ENCODE data around the gene PHACTR1. TPM values are rescaled to one million over a fixed set of nuclear protein-coding genes. Genes with fewer than 3 reads are reported as not detected.

The PHACTR1 gene
- polyA plus RNA-seq, 3 donors: 6.1 to 26.9 (median 7.6) TPM

GRCh38 chr6:12968290-12968689 is 251.7 kb downstream of the PHACTR1 start:
- H3K79me2 ChIP-seq (ENCODE audit: insufficient read depth, low read length): no peaks in the 10 kb centered on the region
- no peak for TF ChIP-seq CTCF (IDR thresholded peaks at IDR 0.05)
- H3K4me2 ChIP-seq (replicated peaks; ENCODE audit: extremely low read depth, low read length, poor library complexity, severe bottlenecking): peak overlapping the region; percentile 60
- H3K4me3 ChIP-seq (replicated peaks in 1 of 3; ENCODE audit: low read depth in 2 of 3, low read length in 3 of 3): peak overlapping the region in 2 of 3 experiments; percentile 49 to 61
- Mint-ChIP-seq H3K36me3 (no peaks in the 10 kb centered on the region), H3K27me3 (ENCODE audit: low read depth in 3 of 3) (peaks cover 0 to 2% (median 0%) of the 10 kb centered on the region in 3 donors), H3K4me3 (peak overlapping the region; percentile 74 to 91), H3K4me1 (peaks cover 20% of the 10 kb centered on the region), H3K27ac (peak overlapping the region in 2 of 7 donors; percentile 48 to 79), H3K9me3 (peaks cover 0 to 2% (median 0%) of the 10 kb centered on the region in 7 donors)
- intact Hi-C loops (cut with micrococcal nuclease): loop anchor here in 1 of 2 donors (10.0 kb wide), 1 partner anchor 537 kb away; no protein-coding TSS in a partner anchor
- H4K20me1 ChIP-seq (ENCODE audit: insufficient read depth, low read length): no peaks in the 10 kb centered on the region
- no peaks in the 10 kb centered on the region for H3K36me3 ChIP-seq (replicated peaks in 1 of 2; ENCODE audit: control insufficient read depth in 1 of 2, insufficient read depth in 2 of 2, low read length in 2 of 2)
- no peaks in the 10 kb centered on the region for H3K27me3 ChIP-seq (ENCODE audit: control insufficient read depth in 2 of 2, insufficient read depth in 2 of 2, low read length in 2 of 2)
- H3K27ac ChIP-seq (ENCODE audit: low read depth in 1 of 2, low read length in 2 of 2): no peak overlapping the region
- no peak overlapping the region for H3K9ac ChIP-seq (ENCODE audit: insufficient read depth, low read length, poor library complexity, severe bottlenecking)
- peaks cover 16 to 21% of the 10 kb centered on the region in 2 donors for H3K4me1 ChIP-seq (ENCODE audit: control insufficient read depth in 1 of 2, insufficient read depth in 2 of 2, low read length in 2 of 2)
- 50% methylated on average over 2 of the region's 4 CpGs for WGBS (ENCODE audit: insufficient coverage)
- no peaks in the 10 kb centered on the region for H3K9me3 ChIP-seq (replicated peaks in 1 of 2; ENCODE audit: control insufficient read depth in 1 of 2, insufficient read depth in 1 of 2, low read length in 2 of 2)
- H2AFZ ChIP-seq (ENCODE audit: insufficient read depth, low read depth, low read length, poor library complexity, severe bottlenecking): peak overlapping the region; percentile 44
- no peak for DNase-seq

GRCh38 chr6:12968839-12969558 is 252.4 kb downstream of the PHACTR1 start:
- no peak overlapping the region for H3K27ac Mint-ChIP-seq
- H3K27me3 ChIP-seq (ENCODE audit: control insufficient read depth in 2 of 2, insufficient read depth in 2 of 2, low read length in 2 of 2): no peaks in the 10 kb centered on the region
- peaks cover 12 to 16% of the 10 kb centered on the region in 2 donors for H3K4me1 ChIP-seq (ENCODE audit: control insufficient read depth in 1 of 2, insufficient read depth in 2 of 2, low read length in 2 of 2)
- no peak for TF ChIP-seq CTCF (IDR thresholded peaks at IDR 0.05)
- H3K27me3 Mint-ChIP-seq (ENCODE audit: low read depth in 3 of 3): peaks cover 0 to 2% (median 0%) of the 10 kb centered on the region in 3 donors
- no peak overlapping the region for H3K4me3 Mint-ChIP-seq
- H3K4me1 Mint-ChIP-seq: peaks cover 16% of the 10 kb centered on the region
- H3K4me3 ChIP-seq (replicated peaks in 1 of 3; ENCODE audit: low read depth in 2 of 3, low read length in 3 of 3): no peak overlapping the region
- H3K36me3 ChIP-seq (replicated peaks in 1 of 2; ENCODE audit: control insufficient read depth in 1 of 2, insufficient read depth in 2 of 2, low read length in 2 of 2): no peaks in the 10 kb centered on the region
- no peaks in the 10 kb centered on the region for H3K79me2 ChIP-seq (ENCODE audit: insufficient read depth, low read length)
- no peaks in the 10 kb centered on the region for H3K36me3 Mint-ChIP-seq
- no peaks in the 10 kb centered on the region for H4K20me1 ChIP-seq (ENCODE audit: insufficient read depth, low read length)
- H3K27ac ChIP-seq (ENCODE audit: low read depth in 1 of 2, low read length in 2 of 2): no peak overlapping the region
- DNase-seq: no peak
- intact Hi-C loops (cut with micrococcal nuclease): loop anchor here in 1 of 2 donors (10.0 kb wide), 1 partner anchor 536 kb away; no protein-coding TSS in a partner anchor
- no peak overlapping the region for H3K9ac ChIP-seq (ENCODE audit: insufficient read depth, low read length, poor library complexity, severe bottlenecking)
- 82% methylated on average over 1 of the region's 5 CpGs for WGBS (ENCODE audit: insufficient coverage)
- H3K4me2 ChIP-seq (replicated peaks; ENCODE audit: extremely low read depth, low read length, poor library complexity, severe bottlenecking): no peak overlapping the region
- no peaks in the 10 kb centered on the region for H3K9me3 ChIP-seq (replicated peaks in 1 of 2; ENCODE audit: control insufficient read depth in 1 of 2, insufficient read depth in 1 of 2, low read length in 2 of 2)
- H2AFZ ChIP-seq (ENCODE audit: insufficient read depth, low read depth, low read length, poor library complexity, severe bottlenecking): no peak overlapping the region
- peaks cover 0 to 2% (median 0%) of the 10 kb centered on the region in 7 donors for H3K9me3 Mint-ChIP-seq

Measured in CD14-positive monocyte (primary cell).